GM18909 (cell line): ENCODE data around the gene ANKRD49.

Experiments
- ATAC-seq: cut with Tn5 transposase; IDR thresholded peaks from one replicate; pipeline ENCODE4 v1.9.1; 2021; ENCODE audit warnings: mild to moderate bottlenecking; ENCODE audit not compliant: unreplicated experiment, poor library complexity

ANKRD49 gene, protein sequence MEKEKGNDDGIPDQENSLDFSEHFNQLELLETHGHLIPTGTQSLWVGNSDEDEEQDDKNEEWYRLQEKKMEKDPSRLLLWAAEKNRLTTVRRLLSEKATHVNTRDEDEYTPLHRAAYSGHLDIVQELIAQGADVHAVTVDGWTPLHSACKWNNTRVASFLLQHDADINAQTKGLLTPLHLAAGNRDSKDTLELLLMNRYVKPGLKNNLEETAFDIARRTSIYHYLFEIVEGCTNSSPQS

GRCh38 chr11:94493281-94494125 is at the start of gene ANKRD49, which contains the start of gene MRE11:
Gene ANKRD49, plus strand, starts transcription at chr11:94493984. Its CDS starts 2,710 bp downstream, at chr11:94496694.
Gene MRE11, minus strand, starts transcription at chr11:94493844. Its CDS starts 1,043 bp downstream, at chr11:94492801.
- peak; percentile 100 for ATAC-seq

DNA sequence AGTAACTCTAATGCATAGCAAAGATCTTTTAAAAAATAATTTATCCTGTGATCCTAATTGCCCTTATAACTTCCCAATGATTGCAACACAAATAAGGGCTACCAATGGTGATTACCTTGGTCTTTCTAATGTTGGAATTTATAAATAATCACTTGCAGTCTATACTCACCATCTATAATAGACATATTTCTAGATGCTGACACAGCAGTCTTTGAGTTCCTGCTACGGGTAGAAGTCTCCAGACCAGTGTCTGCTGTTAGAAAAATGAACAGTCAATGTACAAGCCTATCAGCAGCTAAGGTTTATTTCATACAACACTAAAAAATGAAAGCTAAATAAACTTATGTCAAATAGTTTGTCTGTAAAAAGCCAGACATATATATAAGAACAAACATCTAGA is 48.1 kb upstream of the ANKRD49 start:
- no peak for ATAC-seq

DNA sequence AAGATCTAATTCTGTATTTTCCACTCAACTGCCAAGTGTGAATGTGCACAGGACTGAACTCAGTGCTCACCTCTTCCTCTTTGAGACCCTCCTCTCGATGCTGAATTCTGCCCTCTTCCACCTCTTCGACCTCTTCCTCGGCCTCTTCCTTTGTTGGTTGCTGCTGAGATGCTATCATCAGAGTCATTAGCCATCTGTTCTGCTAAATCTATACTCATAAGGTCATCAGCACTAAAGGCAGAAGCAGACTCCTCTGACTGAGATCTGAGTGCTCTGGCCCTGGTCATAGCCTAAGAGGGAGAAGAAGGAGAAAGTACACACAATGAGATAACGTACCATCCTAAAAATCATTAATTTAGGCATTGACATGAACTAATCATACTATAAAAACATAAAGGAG is 46.6 kb upstream of the ANKRD49 start:
- no peak for ATAC-seq

- ATAC-seq: no peak
Observed at GRCh38 chr11:94449029-94449428, 44.8 kb upstream of the ANKRD49 start.

GRCh38 chr11:94449437-94449836 is 44.3 kb upstream of the ANKRD49 start:
- no peak for ATAC-seq

GRCh38 chr11:94450048-94450447 is 43.7 kb upstream of the ANKRD49 start:
- ATAC-seq: no peak

- ATAC-seq: no peak
Observed at GRCh38 chr11:94452988-94453387, 40.8 kb upstream of the ANKRD49 start.

DNA sequence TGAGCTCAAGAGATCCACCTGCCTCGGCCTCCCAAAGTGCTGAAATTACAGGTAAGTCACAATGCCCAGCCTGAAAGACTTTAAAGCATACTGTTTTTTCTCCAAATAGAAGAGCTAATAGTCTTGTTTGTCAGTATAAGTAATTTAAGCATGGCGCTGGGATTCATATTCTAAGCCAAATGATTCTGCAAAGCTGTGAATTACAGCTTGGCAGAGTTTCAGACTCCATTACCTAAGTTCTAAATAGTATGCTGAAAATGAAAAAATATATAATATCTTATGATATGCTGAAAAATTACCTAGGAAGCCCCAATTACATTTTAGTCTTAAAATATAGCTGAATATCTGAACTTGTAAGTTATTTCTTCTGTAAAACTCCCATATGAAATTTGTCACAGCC is 39.5 kb upstream of the ANKRD49 start:
- no peak for ATAC-seq

DNA sequence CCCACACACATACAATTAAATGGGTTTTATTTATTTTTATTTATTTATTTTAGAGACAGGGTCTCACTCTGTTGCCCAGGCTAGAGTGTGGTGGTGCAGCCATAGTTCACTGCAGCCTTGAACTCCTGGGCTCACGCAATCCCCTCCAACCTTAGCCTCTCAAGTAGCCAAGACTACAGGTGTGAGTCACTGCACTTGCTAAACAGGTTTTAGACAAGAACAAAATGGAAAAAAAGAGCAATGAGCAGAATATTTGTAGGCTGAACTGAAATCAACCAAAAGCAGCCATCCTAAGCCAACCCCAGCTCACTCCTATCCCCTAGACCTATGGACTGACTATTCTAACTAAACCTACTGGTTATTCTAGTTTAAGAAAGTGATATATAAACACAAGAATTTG is 37.9 kb upstream of the ANKRD49 start:
- ATAC-seq: no peak

DNA sequence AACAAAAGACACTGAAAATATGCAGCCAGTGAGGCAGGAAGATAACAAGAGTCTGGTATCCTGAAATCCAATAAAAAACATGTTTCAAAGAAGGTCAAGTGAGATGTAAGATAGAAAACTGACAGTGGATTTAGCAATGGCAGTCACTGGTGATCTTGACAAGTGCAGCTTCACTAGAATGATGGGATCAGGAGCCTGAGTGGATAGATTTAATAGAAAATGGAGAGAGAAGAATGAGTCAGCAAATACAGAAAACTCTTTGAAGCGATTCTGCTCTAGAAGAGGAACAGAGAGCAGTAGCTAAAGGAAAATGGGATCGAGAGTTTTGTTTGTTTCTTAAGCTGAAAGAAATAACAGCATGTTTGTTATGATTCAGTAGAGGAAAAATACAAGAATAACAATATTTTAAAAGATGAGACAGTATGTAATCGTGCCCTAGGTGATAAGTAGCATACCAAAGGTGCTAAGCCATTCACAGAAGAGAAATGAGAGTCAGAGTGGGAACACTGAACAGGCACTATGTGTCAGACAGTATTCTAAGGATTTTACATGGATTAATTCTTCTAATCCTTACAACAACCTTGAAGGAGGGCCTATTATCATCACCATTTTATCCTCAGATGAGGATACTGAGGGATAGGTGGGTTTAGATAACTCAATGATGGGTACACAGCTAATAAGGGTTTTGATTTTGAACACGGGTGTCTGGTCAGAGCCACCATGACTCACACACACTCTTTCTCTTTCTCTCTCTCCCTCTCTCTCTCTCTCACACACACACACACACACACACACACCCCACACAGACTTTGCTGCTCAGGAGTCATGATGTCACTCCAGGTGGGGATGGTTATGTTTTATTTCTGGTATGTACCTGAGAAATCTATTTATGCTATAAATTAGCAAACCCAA is 36.4 kb upstream of the ANKRD49 start:
- ATAC-seq: no peak

- no peak for ATAC-seq
Observed at GRCh38 chr11:94459576-94459975, 34.2 kb upstream of the ANKRD49 start.

- peak; percentile 92 for ATAC-seq
Observed at GRCh38 chr11:94469416-94469815, 24.4 kb upstream of the ANKRD49 start.

DNA sequence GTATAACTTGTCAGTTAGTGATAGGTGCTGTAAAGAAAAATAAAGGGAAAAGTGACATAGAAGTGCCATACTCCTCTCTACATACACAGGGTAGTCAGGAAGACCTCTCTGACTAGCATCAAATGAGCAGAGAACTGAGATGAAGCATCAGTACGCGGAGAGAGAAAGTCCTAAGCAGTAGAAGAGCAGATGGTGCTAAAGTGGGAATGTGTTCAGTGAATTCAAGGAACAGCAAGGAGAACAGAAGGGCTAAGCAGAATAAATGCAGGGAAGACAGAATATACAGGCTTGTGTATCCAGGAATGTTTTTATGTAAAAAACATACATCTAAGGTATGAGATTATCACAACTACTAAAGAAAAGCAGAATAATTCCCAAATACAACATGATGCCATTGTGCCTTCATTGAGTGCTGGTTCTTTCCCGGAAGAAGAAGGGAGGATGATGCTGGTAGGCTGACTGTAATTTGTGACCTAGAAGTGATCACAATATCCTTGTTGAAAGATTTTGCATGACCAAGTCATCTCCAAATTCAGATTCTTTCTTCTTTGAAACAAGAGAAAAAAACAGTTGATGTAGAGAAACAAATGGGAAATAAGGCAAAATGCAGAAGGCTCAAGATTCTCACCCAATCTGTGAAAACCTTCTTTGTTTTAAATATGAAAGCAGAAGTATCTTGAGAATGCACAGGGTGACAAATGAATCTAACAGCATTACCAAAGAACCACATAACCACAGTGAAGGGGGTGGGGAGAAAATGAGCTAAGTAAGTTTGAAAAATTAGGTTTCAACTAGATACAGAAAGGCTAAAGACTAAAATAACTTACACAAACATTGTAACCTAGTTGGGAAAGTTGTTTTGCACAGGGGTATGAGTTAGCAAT is 20.6 kb upstream of the ANKRD49 start:
- ATAC-seq: peak; percentile 87

- ATAC-seq: no peak
Observed at GRCh38 chr11:94477624-94478023, 16.2 kb upstream of the ANKRD49 start.

DNA sequence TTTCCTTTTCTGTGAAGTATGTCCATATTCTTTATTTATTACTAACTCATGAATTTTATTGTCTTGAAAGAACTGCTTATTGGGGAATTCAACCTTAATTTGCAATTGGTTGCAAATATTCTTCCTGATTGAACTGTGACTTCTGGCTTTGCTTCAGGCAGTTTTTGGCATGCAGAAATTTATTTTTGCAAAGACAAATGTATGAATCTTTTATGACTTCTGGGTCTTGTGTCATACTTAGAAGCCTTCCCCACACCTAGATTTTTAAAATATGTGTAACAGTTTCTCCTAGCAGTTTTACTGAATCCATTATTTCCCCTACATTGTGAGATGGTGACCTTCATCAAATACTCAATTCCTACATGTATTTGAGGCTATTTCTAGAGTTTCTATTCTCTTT is 12.4 kb upstream of the ANKRD49 start:
- ATAC-seq: no peak

- ATAC-seq: no peak
Observed at GRCh38 chr11:94486068-94486467, 7.7 kb upstream of the ANKRD49 start.

DNA sequence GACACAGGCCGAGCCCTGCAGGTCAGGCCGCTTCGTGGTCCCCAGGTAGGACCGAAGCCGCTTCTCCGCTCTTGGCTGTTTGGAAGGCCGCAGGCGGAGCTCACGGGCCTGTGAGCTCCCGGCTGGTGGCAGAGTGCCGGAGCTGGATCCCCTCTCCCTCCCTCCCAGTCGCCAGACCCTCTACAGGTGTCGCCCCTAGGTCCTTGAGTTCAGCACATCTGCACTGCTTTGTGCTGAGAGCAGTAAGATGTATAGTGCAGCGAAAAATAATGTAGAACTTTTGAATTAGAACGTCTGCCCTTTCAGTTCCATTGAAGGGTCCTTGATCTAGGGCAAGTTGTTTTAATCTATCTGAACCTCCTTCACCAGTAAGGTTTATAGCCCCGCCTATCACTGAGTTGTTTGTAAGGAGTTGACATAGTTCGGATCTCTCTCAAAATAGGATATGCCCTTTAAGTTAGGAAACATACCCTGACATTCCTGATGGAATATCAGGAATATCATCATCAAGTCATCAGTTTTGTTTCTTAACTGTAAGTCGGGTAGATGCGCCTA is 419 bp downstream of the ANKRD49 start:
- peak; percentile 71 for ATAC-seq

- ATAC-seq: no peak
Observed at GRCh38 chr11:94500181-94500580, 6.4 kb downstream of the ANKRD49 start.

DNA sequence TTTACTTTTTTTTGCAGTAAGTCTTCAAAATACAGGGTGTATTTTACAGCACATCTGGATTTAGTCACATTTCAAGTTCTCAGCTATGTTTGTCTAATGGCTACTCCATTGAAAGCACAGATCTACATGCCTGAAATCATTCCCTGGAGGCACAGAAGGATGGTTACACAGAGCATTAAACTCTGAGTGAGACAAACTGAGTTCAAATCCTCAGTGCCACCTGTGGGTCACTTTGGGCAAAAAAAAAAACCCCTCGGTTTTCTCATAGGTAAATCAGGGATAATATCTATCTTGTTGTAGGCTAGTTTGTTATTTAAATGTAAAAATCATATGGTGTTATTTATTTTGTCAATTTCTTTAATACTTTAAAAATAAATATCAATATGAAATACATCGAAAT is 7.7 kb downstream of the ANKRD49 start:
- no peak for ATAC-seq
